HepG2 (cell line): ENCODE results near the gene FUT6. TPM values are rescaled to one million over a fixed set of nuclear protein-coding genes. Genes with fewer than 3 reads are reported as not detected.

Experiments
- GATAD1 ChIP-seq: IDR thresholded peaks from 2 replicates; pipeline ENCODE4 v1.6.1; 2016; ENCODE audit warnings: missing genetic modification reagents, missing compliant biosample characterization
- MAFF ChIP-seq: IDR thresholded peaks from 2 replicates; pipeline ENCODE4 v1.6.1; 2011; ENCODE audit warnings: low read depth, low read length, improper control_type of control experiment
- NFIB ChIP-seq: sonication (generic); formaldehyde crosslinking; IDR thresholded peaks from 2 replicates; pipeline ENCODE4 v1.9.0; 2021; ENCODE audit warnings: missing genetic modification reagents, mild to moderate bottlenecking, borderline replicate concordance
- PCBP1 ChIP-seq: fragments of 200-400 bp; formaldehyde crosslinking; IDR thresholded peaks from 2 replicates; pipeline ENCODE4 v1.6.1; 2017; ENCODE audit warnings: mild to moderate bottlenecking, low read depth, low read length, borderline replicate concordance
- PPARG ChIP-seq: conservative IDR thresholded peaks from 2 replicates; pipeline ENCODE4 v1.6.1; 2016; ENCODE audit warnings: missing biosample characterization, missing genetic modification reagents
- SMAD1 ChIP-seq: sonication (generic); formaldehyde crosslinking; IDR thresholded peaks from 2 replicates; pipeline ENCODE4 v1.4.0; 2020; ENCODE audit warnings: missing genetic modification reagents, low read depth, mild to moderate bottlenecking, borderline replicate concordance
- SRSF4 ChIP-seq: fragments of 200-400 bp; formaldehyde crosslinking; IDR thresholded peaks from one replicate; pipeline ENCODE4 v1.6.1; 2018; ENCODE audit warnings: mild to moderate bottlenecking, low read depth, low read length, moderate library complexity; ENCODE audit not compliant: poor library complexity, severe bottlenecking
- WIZ ChIP-seq: sonication (generic); formaldehyde crosslinking; IDR thresholded peaks from 2 replicates; pipeline ENCODE4 v1.5.1; 2020; ENCODE audit warnings: mild to moderate bottlenecking, missing genetic modification reagents
- ZNF451 ChIP-seq: sonication (generic); formaldehyde crosslinking; IDR thresholded peaks from 2 replicates; pipeline ENCODE4 v1.5.0; 2020; ENCODE audit warnings: mild to moderate bottlenecking, missing genetic modification reagents
- ZNF777 ChIP-seq: sonication (generic); formaldehyde crosslinking; IDR thresholded peaks from 2 replicates; pipeline ENCODE4 v1.4.0; 2020; ENCODE audit warnings: missing genetic modification reagents
- polyA plus RNA-seq, 8 experiments: library from polyadenylated mRNA; depleted of rRNA in 3 of 8; stranded (reverse) in 7 of 8; unstranded in 1 of 8; fragments of >200 nt; fragmentation: Illumina TruSeq in 4 of 8; extraction: Trizol in 4 of 8; gene quantifications; 2 replicates each; pipeline versions ENCODE4 v1.2.1 to v1.2.3, GENCODE V29; 2011 to 2016; ENCODE audit warnings: low read depth in 4 of 8, missing spikeins in 1 of 8, mixed read lengths in 1 of 8; ENCODE audit not compliant: insufficient read depth in 1 of 8
- total RNA-seq, 5 experiments: library from RNA; depleted of rRNA; stranded (reverse); fragments of >200 nt; fragmentation: Illumina TruSeq; extraction: Trizol; gene quantifications; 2 replicates each; pipeline ENCODE4 v1.2.3, GENCODE V29; 2016; ENCODE audit warnings: low read depth in 1 of 5
- TF ChIP-seq, protein P1 (sequence below): sonication (generic); formaldehyde crosslinking; IDR thresholded peaks from 2 replicates; pipeline ENCODE4 v1.4.0; 2020; ENCODE audit warnings: missing genetic modification reagents
- TF ChIP-seq, protein P2 (sequence below): sonication (generic); formaldehyde crosslinking; IDR thresholded peaks from 2 replicates; pipeline ENCODE4 v1.4.0; 2020; ENCODE audit warnings: mild to moderate bottlenecking, low read depth, missing genetic modification reagents
- TF ChIP-seq, protein P3 (sequence below): sonication (generic); formaldehyde crosslinking; IDR thresholded peaks from 2 replicates; pipeline ENCODE4 v1.5.1; 2020; ENCODE audit warnings: mild to moderate bottlenecking, missing genetic modification reagents, borderline replicate concordance
- TF ChIP-seq, protein P4 (sequence below), 2 experiments: sonication (generic) in 1 of 2; formaldehyde crosslinking in 1 of 2; IDR thresholded peaks; 2 replicates each; pipeline versions ENCODE4 v1.6.1 to v1.9.0; 2014 to 2022; ENCODE audit warnings: antibody characterized with exemption in 1 of 2, borderline replicate concordance in 1 of 2, inconsistent platforms in 1 of 2, low read depth in 1 of 2, missing genetic modification reagents in 1 of 2

Gene FUT6
- total and polyA plus RNA-seq, 2 of the 13 experiments (the other 11 are each of a cell fraction or from before 2014, with no cell fraction given): 8.2 to 27.7 TPM

DNA sequence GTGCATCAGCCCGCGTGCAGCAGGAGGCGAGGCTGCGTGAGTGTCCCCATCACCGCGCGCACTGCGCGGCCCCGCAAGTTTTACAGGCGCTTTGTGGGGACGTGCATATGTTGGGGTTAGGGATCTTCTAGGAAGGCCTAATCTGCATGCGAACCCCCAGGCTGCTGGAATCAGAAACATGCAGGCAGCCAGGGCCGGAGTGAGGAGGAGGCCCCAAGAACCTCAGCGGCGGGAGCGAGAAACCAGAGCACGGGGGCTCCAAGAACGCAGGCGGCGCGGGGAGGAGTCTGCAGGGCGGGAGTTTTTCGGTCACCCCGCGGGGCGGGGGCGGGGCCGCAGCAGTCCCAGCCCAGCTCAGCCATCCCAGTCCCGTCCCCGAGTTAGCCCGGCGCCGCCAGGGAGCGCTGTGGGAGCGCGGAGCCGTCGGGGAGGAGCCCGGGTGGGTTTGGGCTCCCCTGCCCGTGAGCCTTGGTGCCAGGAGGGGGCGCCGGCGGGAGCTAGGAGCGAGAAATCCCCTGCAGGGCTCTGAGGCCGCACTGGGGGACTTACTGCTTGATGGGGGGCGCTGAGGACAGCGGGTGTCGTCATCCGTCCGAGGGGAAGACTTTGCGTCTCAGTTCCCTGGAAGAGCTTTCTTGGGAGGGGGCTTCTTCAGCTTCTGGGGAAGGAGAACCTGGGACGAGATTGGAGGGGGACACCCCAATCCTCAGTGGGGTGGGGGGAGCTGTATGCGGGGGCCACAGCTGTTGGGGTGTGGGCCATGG is 35.6 kb downstream of the FUT6 start (continued):
- TF ChIP-seq SRSF4 (no peak), NFIB (CRISPR knock-in tag) (no peak), WIZ (no peak), ZNF451 (CRISPR knock-in tag) (0 out of 2 replicates have a peak, but pooled peaks have one; percentile 58), PCBP1 (peak; percentile 43; the same call in 1 of the 2 replicates), GATAD1 (peak; percentile 60; the same call in 1 of the 2 replicates), MAFF (no peak), SMAD1 (CRISPR knock-in tag) (0 out of 2 replicates have a peak, but pooled peaks have one; percentile 69), ZNF777 (peak; percentile 98), PPARG (CRISPR knock-in tag) (no peak)
- TF ChIP-seq, protein P1, sequence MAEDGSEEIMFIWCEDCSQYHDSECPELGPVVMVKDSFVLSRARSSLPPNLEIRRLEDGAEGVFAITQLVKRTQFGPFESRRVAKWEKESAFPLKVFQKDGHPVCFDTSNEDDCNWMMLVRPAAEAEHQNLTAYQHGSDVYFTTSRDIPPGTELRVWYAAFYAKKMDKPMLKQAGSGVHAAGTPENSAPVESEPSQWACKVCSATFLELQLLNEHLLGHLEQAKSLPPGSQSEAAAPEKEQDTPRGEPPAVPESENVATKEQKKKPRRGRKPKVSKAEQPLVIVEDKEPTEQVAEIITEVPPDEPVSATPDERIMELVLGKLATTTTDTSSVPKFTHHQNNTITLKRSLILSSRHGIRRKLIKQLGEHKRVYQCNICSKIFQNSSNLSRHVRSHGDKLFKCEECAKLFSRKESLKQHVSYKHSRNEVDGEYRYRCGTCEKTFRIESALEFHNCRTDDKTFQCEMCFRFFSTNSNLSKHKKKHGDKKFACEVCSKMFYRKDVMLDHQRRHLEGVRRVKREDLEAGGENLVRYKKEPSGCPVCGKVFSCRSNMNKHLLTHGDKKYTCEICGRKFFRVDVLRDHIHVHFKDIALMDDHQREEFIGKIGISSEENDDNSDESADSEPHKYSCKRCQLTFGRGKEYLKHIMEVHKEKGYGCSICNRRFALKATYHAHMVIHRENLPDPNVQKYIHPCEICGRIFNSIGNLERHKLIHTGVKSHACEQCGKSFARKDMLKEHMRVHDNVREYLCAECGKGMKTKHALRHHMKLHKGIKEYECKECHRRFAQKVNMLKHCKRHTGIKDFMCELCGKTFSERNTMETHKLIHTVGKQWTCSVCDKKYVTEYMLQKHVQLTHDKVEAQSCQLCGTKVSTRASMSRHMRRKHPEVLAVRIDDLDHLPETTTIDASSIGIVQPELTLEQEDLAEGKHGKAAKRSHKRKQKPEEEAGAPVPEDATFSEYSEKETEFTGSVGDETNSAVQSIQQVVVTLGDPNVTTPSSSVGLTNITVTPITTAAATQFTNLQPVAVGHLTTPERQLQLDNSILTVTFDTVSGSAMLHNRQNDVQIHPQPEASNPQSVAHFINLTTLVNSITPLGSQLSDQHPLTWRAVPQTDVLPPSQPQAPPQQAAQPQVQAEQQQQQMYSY (CRISPR knock-in tag): no peak
- TF ChIP-seq, protein P2, sequence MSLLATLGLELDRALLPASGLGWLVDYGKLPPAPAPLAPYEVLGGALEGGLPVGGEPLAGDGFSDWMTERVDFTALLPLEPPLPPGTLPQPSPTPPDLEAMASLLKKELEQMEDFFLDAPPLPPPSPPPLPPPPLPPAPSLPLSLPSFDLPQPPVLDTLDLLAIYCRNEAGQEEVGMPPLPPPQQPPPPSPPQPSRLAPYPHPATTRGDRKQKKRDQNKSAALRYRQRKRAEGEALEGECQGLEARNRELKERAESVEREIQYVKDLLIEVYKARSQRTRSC: no peak
- TF ChIP-seq, protein P3, sequence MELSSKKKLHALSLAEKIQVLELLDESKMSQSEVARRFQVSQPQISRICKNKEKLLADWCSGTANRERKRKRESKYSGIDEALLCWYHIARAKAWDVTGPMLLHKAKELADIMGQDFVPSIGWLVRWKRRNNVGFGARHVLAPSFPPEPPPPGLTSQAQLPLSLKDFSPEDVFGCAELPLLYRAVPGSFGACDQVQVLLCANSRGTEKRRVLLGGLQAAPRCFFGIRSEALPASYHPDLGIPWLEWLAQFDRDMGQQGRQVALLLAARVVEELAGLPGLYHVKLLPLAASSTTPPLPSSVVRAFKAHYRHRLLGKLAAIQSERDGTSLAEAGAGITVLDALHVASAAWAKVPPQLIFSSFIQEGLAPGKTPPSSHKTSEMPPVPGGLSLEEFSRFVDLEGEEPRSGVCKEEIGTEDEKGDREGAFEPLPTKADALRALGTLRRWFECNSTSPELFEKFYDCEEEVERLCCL (CRISPR knock-in tag): no peak
- TF ChIP-seq, protein P4, sequence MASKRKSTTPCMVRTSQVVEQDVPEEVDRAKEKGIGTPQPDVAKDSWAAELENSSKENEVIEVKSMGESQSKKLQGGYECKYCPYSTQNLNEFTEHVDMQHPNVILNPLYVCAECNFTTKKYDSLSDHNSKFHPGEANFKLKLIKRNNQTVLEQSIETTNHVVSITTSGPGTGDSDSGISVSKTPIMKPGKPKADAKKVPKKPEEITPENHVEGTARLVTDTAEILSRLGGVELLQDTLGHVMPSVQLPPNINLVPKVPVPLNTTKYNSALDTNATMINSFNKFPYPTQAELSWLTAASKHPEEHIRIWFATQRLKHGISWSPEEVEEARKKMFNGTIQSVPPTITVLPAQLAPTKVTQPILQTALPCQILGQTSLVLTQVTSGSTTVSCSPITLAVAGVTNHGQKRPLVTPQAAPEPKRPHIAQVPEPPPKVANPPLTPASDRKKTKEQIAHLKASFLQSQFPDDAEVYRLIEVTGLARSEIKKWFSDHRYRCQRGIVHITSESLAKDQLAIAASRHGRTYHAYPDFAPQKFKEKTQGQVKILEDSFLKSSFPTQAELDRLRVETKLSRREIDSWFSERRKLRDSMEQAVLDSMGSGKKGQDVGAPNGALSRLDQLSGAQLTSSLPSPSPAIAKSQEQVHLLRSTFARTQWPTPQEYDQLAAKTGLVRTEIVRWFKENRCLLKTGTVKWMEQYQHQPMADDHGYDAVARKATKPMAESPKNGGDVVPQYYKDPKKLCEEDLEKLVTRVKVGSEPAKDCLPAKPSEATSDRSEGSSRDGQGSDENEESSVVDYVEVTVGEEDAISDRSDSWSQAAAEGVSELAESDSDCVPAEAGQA (IDR thresholded peaks at IDR 0.05; ENCODE audit: low read depth): no peak
- TF ChIP-seq, protein P4 (CRISPR knock-in tag; IDR thresholded peaks at IDR 0.05; ENCODE audit: borderline replicate concordance): no peak
- TF ChIP-seq, all 625 proteins: peak for 231
